Bronchial epithelial cell (primary cell): Measurements from ENCODE around the gene ARL3. TPM values are rescaled to one million over a fixed set of nuclear protein-coding genes. Genes with fewer than 3 reads are reported as not detected.
"Not testable (repeated sequence)": the region's sequence is repeated elsewhere in the genome, so short reads cannot be mapped to it uniquely, and the experiment has no call there.

Experiments
- DNase-seq: peaks from one replicate; pipeline ENCODE4 v3.0.0-alpha.2; 2010; ENCODE audit warnings: low read depth
- FAIRE-seq: peaks from 2 replicates; lab custom pipeline; 2011; peaks lifted over from hg19 to GRCh38; lab: Jason Lieb, UNC
- H3K27me3 ChIP-seq: 2 replicates; pipeline ENCODE4 v1.5.1; 2011; ENCODE audit warnings: low read length; ENCODE audit not compliant: control insufficient read depth, insufficient read depth
- H3K36me3 ChIP-seq: 2 replicates; pipeline ENCODE4 v1.5.1; 2011; ENCODE audit warnings: low read length; ENCODE audit not compliant: control insufficient read depth, insufficient read depth
- H3K4me3 ChIP-seq: 2 replicates; pipeline ENCODE4 v1.5.1; 2011; ENCODE audit warnings: mild to moderate bottlenecking, low read depth, low read length, control low read depth
- CTCF ChIP-seq: IDR thresholded peaks from 2 replicates; pipeline ENCODE4 v1.5.1; 2011; ENCODE audit warnings: mild to moderate bottlenecking, moderate library complexity, low read length, control low read depth, inconsistent platforms; ENCODE audit not compliant: insufficient read depth, severe bottlenecking
- total RNA-seq: library from RNA; depleted of rRNA; stranded (reverse); fragments of >200 nt; gene quantifications from 2 replicates; pipeline ENCODE4 v1.2.1, GENCODE V29; 2014

Gene ARL3
- total RNA-seq, 1 donor from 2014 or later: 4.7 TPM

- FAIRE-seq (no peak), DNase-seq (no peak)
- H3K4me3 ChIP-seq: no peak overlapping the region
- TF ChIP-seq CTCF: no peak
- H3K36me3 ChIP-seq: no peaks in the 10 kb centered on the region
- no peaks in the 10 kb centered on the region for H3K27me3 ChIP-seq
Observed at GRCh38 chr10:102720775-102721301, 6.6 kb upstream of the ARL3 start.

- FAIRE-seq: no peak
- Histone ChIP-seq H3K4me3 (no peak overlapping the region), H3K27me3 (no peaks in the 10 kb centered on the region), H3K36me3 (no peaks in the 10 kb centered on the region)
- no peak for DNase-seq
- TF ChIP-seq CTCF: no peak
Observed at GRCh38 chr10:102720337-102720736, 6.1 kb upstream of the ARL3 start.

- Histone ChIP-seq H3K4me3 (no peak overlapping the region), H3K36me3 (no peaks in the 10 kb centered on the region), H3K27me3 (no peaks in the 10 kb centered on the region)
- FAIRE-seq: no peak
- TF ChIP-seq CTCF: no peak
- DNase-seq: no peak
Observed at GRCh38 chr10:102718220-102718619, 4.0 kb upstream of the ARL3 start.

GRCh38 chr10:102716900-102717565 lies 2.8 kb upstream of the ARL3 start:
- FAIRE-seq, H3K4me3 ChIP-seq, DNase-seq, H3K36me3 ChIP-seq, H3K27me3 ChIP-seq: not testable (repeated sequence)

- Histone ChIP-seq H3K4me3 (no peak overlapping the region), H3K27me3 (no peaks in the 10 kb centered on the region), H3K36me3 (no peaks in the 10 kb centered on the region)
- FAIRE-seq: no peak
- DNase-seq: no peak
- no peak for TF ChIP-seq CTCF
Observed at GRCh38 chr10:102715880-102716279, 1.7 kb upstream of the ARL3 start.

GRCh38 chr10:102714621-102715455 lies 641 bp upstream of the ARL3 start, which contains the start of gene SFXN2:
SFXN2 (plus strand) TSS chr10:102714636; CDS start chr10:102726637, 12,001 bp downstream.
- Histone ChIP-seq H3K4me3 (peak within 1 kb of the TSS; percentile 97), H3K36me3 (no peaks in the 10 kb centered on the region), H3K27me3 (no peaks in the 10 kb centered on the region)
- DNase-seq: no peak
- TF ChIP-seq CTCF: peak; percentile 1
- FAIRE-seq: no peak
